A549 (cell line): Measurements from ENCODE around the gene ADGRA3. TPM values are rescaled to one million over a fixed set of nuclear protein-coding genes. Genes with fewer than 3 reads are reported as not detected.

Experiments
- ATAC-seq, 2 experiments: fragments of 200-7000 bp in 1 of 2; fragments of >200 bp in 1 of 2; cut with Nextera tagmentation in 1 of 2; cut with Tn5 transposase in 1 of 2; 3 replicates each; pipeline versions ENCODE4 v1.8.0 to v1.9.1; 2018 to 2020; ENCODE audit warnings: mild to moderate bottlenecking in 1 of 2, moderate library complexity in 1 of 2
- CTCF ChIA-PET: fragments of 300-600 bp; sonication (Branson Sonifier 250); formaldehyde crosslinking; extraction: SDS; loops from one replicate; lab custom pipeline; 2021; ENCODE audit warnings: antibody characterized with exemption, inconsistent platforms; lab: Yijun Ruan, JAX
- POLR2A ChIA-PET: fragments of 350-600 bp; formaldehyde crosslinking; extraction: SDS; loops from one replicate; lab custom pipeline; 2021; ENCODE audit warnings: antibody characterized with exemption, inconsistent platforms; lab: Yijun Ruan, JAX
- DNase-seq, 2 experiments: peaks; one replicate each; pipeline versions ENCODE4 v3.0.0 to v3.0.0-alpha.2; 2011 to 2016; ENCODE audit warnings: low read depth in 1 of 2, low spot score in 1 of 2
- FAIRE-seq: peaks from 2 replicates; lab custom pipeline; 2011; peaks lifted over from hg19 to GRCh38; lab: Jason Lieb, UNC
- H3K27ac ChIP-seq, 2 experiments: fragments of >200 bp; sonication (Bioruptor Twin); formaldehyde crosslinking; 3 replicates each; pipeline ENCODE4 v1.5.1; 2016 to 2017
- H3K4me1 ChIP-seq: fragments of >200 bp; sonication (Bioruptor Twin); formaldehyde crosslinking; 3 replicates; pipeline ENCODE4 v1.6.1; 2016
- H3K4me2 ChIP-seq: fragments of >200 bp; sonication (Bioruptor Twin); formaldehyde crosslinking; 3 replicates; pipeline ENCODE4 v1.6.1; 2016
- H3K4me3 ChIP-seq: fragments of >200 bp; sonication (Bioruptor Twin); formaldehyde crosslinking; 3 replicates; pipeline ENCODE4 v1.5.1; 2016
- H3K9me3 ChIP-seq: fragments of >200 bp; sonication (Bioruptor Twin); formaldehyde crosslinking; 3 replicates; pipeline ENCODE4 v1.6.1; 2016
- ATOH8 ChIP-seq: fragments of 250-450 bp; sonication (Bioruptor Pico); IDR thresholded peaks from 2 replicates; pipeline ENCODE4 v1.5.0; 2020; ENCODE audit warnings: low read depth, mild to moderate bottlenecking, moderate library complexity
- BHLHE40 ChIP-seq: IDR thresholded peaks from 2 replicates; pipeline ENCODE4 v1.6.1; 2012; ENCODE audit warnings: low read depth, low read length, inconsistent platforms
- ESRRA ChIP-seq: fragments of 150-350 bp; IDR thresholded peaks from 2 replicates; pipeline ENCODE4 v1.6.1; 2014; ENCODE audit warnings: mild to moderate bottlenecking, low read length, borderline replicate concordance
- FOSL2 ChIP-seq, 2 experiments: fragments of 450-650 bp in 1 of 2; fragments of >200 bp in 1 of 2; sonication (Bioruptor Twin) in 1 of 2; formaldehyde crosslinking; IDR thresholded peaks; 2 replicates each; pipeline versions ENCODE4 v1.5.0 to v1.6.1; 2016 to 2020; ENCODE audit warnings: mild to moderate bottlenecking in 1 of 2, moderate library complexity in 1 of 2
- HDAC2 ChIP-seq: fragments of 200-600 bp; sonication (generic); IDR thresholded peaks from 2 replicates; pipeline ENCODE4 v1.6.1; 2016
- HMGXB4 ChIP-seq: fragments of 250-450 bp; sonication (Bioruptor Pico); IDR thresholded peaks from 2 replicates; pipeline ENCODE4 v1.5.0; 2021; ENCODE audit warnings: mild to moderate bottlenecking, moderate library complexity, borderline replicate concordance
- HOXB13 ChIP-seq: fragments of 250-450 bp; sonication (Bioruptor Pico); IDR thresholded peaks from 2 replicates; pipeline ENCODE4 v1.5.0; 2020; ENCODE audit warnings: low read depth, mild to moderate bottlenecking, moderate library complexity
- KDM5A ChIP-seq: fragments of 200-600 bp; sonication (generic); IDR thresholded peaks from 2 replicates; pipeline ENCODE4 v1.6.1; 2016; ENCODE audit warnings: antibody characterized with exemption, mild to moderate bottlenecking
- MAFK ChIP-seq: fragments of 450-650 bp; IDR thresholded peaks from 2 replicates; pipeline ENCODE4 v1.6.1; 2014; ENCODE audit not compliant: partially characterized antibody
- MAZ ChIP-seq: fragments of 150-350 bp; IDR thresholded peaks from 2 replicates; pipeline ENCODE4 v1.6.1; 2014; ENCODE audit warnings: antibody characterized with exemption, low read depth, low read length, borderline replicate concordance
- NFE2L2 ChIP-seq: fragments of 150-350 bp; conservative IDR thresholded peaks from 2 replicates; pipeline ENCODE4 v1.6.1; 2014; ENCODE audit warnings: low read length
- NR3C1 ChIP-seq: fragments of >200 bp; sonication (Bioruptor Twin); formaldehyde crosslinking; IDR thresholded peaks from 3 replicates; pipeline ENCODE4 v1.6.1; 2017
- POLR2AphosphoS2 ChIP-seq: conservative IDR thresholded peaks from 2 replicates; pipeline ENCODE4 v1.6.1; 2012; ENCODE audit warnings: low read length, improper control_type of control experiment, inconsistent platforms
- RARB ChIP-seq: fragments of 250-450 bp; sonication (Bioruptor Pico); IDR thresholded peaks from 2 replicates; pipeline ENCODE4 v1.8.0; 2021; ENCODE audit warnings: mild to moderate bottlenecking, moderate library complexity
- RCOR1 ChIP-seq: fragments of 150-350 bp; IDR thresholded peaks from 2 replicates; pipeline ENCODE4 v1.6.1; 2014; ENCODE audit warnings: antibody characterized with exemption, low read length, low read depth
- RFX5 ChIP-seq: fragments of 450-650 bp; IDR thresholded peaks from 2 replicates; pipeline ENCODE4 v1.7.1; 2014; ENCODE audit warnings: antibody characterized with exemption, mild to moderate bottlenecking, moderate library complexity
- RNF2 ChIP-seq: fragments of 200-600 bp; sonication (generic); IDR thresholded peaks from 2 replicates; pipeline ENCODE4 v1.6.1; 2016; ENCODE audit warnings: low read depth, mild to moderate bottlenecking, antibody characterized with exemption, moderate library complexity, borderline replicate concordance
- ZFP36 ChIP-seq: fragments of 450-650 bp; IDR thresholded peaks from 2 replicates; pipeline ENCODE4 v1.6.1; 2014; ENCODE audit warnings: borderline replicate concordance; ENCODE audit not compliant: partially characterized antibody
- WGBS: methylation state at CpG from one replicate; pipeline ENCODE4 v1.1.6; 2017; ENCODE audit errors: missing lambda C conversion rate; 5-methylcytosine and 5-hydroxymethylcytosine counted together
- polyA plus RNA-seq, 4 experiments: library from polyadenylated mRNA; depleted of rRNA in 3 of 4; stranded (reverse); fragments of >200 nt; fragmentation: RNase III in 1 of 4; extraction: RNeasy Plus Mini Kit Qiagen cat#74134 plus additional on column Dnase treatment in 1 of 4; gene quantifications; 2 replicates in 3 of 4; 3 replicates in 1 of 4; pipeline ENCODE4 v1.2.3, GENCODE V29; 2011 to 2017
- TF ChIP-seq, protein P1 (sequence below): fragments of >200 bp; sonication (Bioruptor Twin); formaldehyde crosslinking; IDR thresholded peaks from 3 replicates; pipeline ENCODE4 v1.5.1; 2016
- TF ChIP-seq, protein P2 (sequence below): fragments of >200 bp; sonication (Bioruptor Twin); formaldehyde crosslinking; IDR thresholded peaks from 3 replicates; pipeline ENCODE4 v1.6.1; 2016
- TF ChIP-seq, protein P3 (sequence below): fragments of 200-600 bp; sonication (generic); IDR thresholded peaks from 2 replicates; pipeline ENCODE4 v1.6.1; 2016; ENCODE audit warnings: antibody characterized with exemption, mild to moderate bottlenecking, moderate library complexity

ADGRA3 gene
- polyA plus RNA-seq, 2 of the 4 experiments (the other 2 are of a cell fraction): 18.2 to 20.0 TPM

DNA sequence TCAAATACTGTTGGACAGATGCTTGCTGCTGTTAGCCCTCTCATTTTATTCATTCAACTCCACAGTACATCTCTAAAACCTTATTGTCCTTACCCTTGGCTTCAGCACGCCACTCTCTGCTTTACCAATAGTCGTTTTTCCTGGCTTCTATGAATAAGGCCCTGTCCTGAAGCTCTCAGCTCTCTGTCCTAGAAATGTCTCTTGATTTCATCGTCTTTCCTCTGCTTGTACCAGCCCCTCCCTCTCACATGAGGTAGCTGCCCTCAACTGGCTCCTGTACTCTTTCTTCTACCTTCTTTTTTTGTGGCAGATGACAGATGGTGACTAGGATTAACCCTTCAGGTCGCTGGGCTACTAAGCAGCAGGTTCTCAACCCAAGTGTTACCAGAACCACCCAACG, 11.4 kb downstream of the ADGRA3 start:
- ChIA-PET CTCF (no interaction called here), POLR2A (no interaction called here)
- H3K9me3 ChIP-seq: no peaks in the 10 kb centered on the region
- H3K4me3 ChIP-seq: no peak overlapping the region
- no peak overlapping the region for H3K27ac ChIP-seq
- FAIRE-seq: no peak
- peaks cover 23% of the 10 kb centered on the region; the same call in 2 of the 3 replicates for H3K4me1 ChIP-seq
- no peak overlapping the region for H3K4me2 ChIP-seq
- TF ChIP-seq, protein P1, sequence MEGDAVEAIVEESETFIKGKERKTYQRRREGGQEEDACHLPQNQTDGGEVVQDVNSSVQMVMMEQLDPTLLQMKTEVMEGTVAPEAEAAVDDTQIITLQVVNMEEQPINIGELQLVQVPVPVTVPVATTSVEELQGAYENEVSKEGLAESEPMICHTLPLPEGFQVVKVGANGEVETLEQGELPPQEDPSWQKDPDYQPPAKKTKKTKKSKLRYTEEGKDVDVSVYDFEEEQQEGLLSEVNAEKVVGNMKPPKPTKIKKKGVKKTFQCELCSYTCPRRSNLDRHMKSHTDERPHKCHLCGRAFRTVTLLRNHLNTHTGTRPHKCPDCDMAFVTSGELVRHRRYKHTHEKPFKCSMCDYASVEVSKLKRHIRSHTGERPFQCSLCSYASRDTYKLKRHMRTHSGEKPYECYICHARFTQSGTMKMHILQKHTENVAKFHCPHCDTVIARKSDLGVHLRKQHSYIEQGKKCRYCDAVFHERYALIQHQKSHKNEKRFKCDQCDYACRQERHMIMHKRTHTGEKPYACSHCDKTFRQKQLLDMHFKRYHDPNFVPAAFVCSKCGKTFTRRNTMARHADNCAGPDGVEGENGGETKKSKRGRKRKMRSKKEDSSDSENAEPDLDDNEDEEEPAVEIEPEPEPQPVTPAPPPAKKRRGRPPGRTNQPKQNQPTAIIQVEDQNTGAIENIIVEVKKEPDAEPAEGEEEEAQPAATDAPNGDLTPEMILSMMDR: no peak
- TF ChIP-seq NFE2L2: no peak
- no peak for TF ChIP-seq BHLHE40
- no peak for TF ChIP-seq MAFK
- no peak for TF ChIP-seq HDAC2
- TF ChIP-seq POLR2AphosphoS2: no peak
- no peak for ATAC-seq
- no peak for DNase-seq
- WGBS: 86% methylated on average over 5 of the region's 5 CpGs

DNA sequence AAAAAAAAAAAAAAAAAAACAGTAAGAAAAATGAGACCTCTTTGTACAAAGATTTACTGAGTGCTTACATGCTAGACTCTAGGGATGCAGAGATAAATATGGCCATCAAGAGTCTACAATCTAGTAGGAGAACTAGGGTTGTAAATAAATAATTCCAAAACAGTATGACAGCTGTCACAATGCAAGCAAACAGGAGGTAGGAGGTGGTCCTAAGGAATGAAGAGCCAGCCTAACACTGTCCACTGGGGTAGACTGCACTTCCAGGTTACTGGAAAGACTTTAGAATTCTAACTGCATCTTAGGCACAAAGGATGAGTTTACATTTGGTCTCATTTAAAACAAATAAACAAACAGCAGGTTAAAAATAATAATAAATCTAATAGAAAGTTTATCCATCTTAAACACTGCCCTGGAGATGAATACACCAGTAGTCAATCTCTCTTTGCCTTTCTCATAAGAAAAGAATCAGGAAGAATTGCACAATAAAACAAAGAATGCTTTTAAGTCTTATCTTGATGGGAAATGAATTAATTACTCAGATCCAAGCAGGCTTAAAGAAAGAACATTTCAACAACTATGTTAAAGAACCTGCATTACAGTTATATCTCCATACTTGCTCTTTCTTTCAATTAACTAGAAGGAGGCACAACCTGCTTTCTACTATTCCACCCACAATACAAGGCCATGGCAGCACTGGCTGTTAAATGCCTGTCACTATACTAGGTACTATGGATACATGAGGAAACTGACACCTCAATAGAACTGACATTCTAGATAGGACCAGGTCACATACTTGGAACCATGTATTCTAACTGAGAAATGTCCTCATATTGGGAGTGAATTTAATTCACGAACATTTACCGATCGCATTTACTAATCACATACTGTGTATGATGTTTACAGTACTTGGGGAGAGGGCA, 12.7 kb downstream of the ADGRA3 start:
- Histone ChIP-seq H3K4me2 (peak overlapping the region; percentile 26; the same call in 1 of the 3 replicates), H3K4me3 (no peak overlapping the region), H3K9me3 (no peaks in the 10 kb centered on the region), H3K4me1 (peaks cover 23% of the 10 kb centered on the region; the same call in 2 of the 3 replicates), H3K27ac (no peak overlapping the region)
- CTCF ChIA-PET: no interaction called here
- no peak for ATAC-seq
- FAIRE-seq: no peak
- no peak for TF ChIP-seq ZFP36
- WGBS: 89% methylated on average over 3 of the region's 3 CpGs
- POLR2A ChIA-PET: interaction anchor here (1.1 kb wide), 1 partner anchor 12 kb away, joined by 3 read pairs; no protein-coding TSS in a partner anchor
- DNase-seq: no peak

- no peak for DNase-seq
- ATAC-seq: no peak
- no peak overlapping the region for H3K4me3 ChIP-seq
- no peaks in the 10 kb centered on the region for H3K9me3 ChIP-seq
- WGBS: 31% methylated on average over 3 of the region's 3 CpGs
- no peak overlapping the region for H3K27ac ChIP-seq
- ChIA-PET CTCF (interaction anchor here (1.2 kb wide), 2 partner anchors 66 to 91 kb away, joined by 3 to 4 read pairs; no protein-coding TSS in a partner anchor), POLR2A (interaction anchor here (1.1 kb wide), 1 partner anchor 13 kb away, joined by 3 read pairs; no protein-coding TSS in a partner anchor)
- FAIRE-seq: no peak
- H3K4me1 ChIP-seq: peaks cover 20% of the 10 kb centered on the region; the same call in 2 of the 3 replicates
- H3K4me2 ChIP-seq: no peak overlapping the region; the same call in 2 of the 3 replicates
- TF ChIP-seq MAZ: no peak
- no peak for TF ChIP-seq ATOH8
- no peak for TF ChIP-seq BHLHE40
- TF ChIP-seq RCOR1: no peak
- no peak for TF ChIP-seq HOXB13
- TF ChIP-seq ESRRA: no peak
- TF ChIP-seq, protein P2, sequence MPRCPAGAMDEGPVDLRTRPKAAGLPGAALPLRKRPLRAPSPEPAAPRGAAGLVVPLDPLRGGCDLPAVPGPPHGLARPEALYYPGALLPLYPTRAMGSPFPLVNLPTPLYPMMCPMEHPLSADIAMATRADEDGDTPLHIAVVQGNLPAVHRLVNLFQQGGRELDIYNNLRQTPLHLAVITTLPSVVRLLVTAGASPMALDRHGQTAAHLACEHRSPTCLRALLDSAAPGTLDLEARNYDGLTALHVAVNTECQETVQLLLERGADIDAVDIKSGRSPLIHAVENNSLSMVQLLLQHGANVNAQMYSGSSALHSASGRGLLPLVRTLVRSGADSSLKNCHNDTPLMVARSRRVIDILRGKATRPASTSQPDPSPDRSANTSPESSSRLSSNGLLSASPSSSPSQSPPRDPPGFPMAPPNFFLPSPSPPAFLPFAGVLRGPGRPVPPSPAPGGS: no peak
- TF ChIP-seq HMGXB4 (CRISPR knock-in tag): no peak
- no peak for TF ChIP-seq RFX5
- TF ChIP-seq RNF2: no peak
- no peak for TF ChIP-seq HDAC2
- TF ChIP-seq FOSL2 (IDR thresholded peaks at IDR 0.05): no peak
- TF ChIP-seq FOSL2 (CRISPR knock-in tag; IDR thresholded peaks at IDR 0.05): no peak
- TF ChIP-seq, protein P3, sequence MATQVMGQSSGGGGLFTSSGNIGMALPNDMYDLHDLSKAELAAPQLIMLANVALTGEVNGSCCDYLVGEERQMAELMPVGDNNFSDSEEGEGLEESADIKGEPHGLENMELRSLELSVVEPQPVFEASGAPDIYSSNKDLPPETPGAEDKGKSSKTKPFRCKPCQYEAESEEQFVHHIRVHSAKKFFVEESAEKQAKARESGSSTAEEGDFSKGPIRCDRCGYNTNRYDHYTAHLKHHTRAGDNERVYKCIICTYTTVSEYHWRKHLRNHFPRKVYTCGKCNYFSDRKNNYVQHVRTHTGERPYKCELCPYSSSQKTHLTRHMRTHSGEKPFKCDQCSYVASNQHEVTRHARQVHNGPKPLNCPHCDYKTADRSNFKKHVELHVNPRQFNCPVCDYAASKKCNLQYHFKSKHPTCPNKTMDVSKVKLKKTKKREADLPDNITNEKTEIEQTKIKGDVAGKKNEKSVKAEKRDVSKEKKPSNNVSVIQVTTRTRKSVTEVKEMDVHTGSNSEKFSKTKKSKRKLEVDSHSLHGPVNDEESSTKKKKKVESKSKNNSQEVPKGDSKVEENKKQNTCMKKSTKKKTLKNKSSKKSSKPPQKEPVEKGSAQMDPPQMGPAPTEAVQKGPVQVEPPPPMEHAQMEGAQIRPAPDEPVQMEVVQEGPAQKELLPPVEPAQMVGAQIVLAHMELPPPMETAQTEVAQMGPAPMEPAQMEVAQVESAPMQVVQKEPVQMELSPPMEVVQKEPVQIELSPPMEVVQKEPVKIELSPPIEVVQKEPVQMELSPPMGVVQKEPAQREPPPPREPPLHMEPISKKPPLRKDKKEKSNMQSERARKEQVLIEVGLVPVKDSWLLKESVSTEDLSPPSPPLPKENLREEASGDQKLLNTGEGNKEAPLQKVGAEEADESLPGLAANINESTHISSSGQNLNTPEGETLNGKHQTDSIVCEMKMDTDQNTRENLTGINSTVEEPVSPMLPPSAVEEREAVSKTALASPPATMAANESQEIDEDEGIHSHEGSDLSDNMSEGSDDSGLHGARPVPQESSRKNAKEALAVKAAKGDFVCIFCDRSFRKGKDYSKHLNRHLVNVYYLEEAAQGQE: no peak
- TF ChIP-seq KDM5A: no peak
- no peak for TF ChIP-seq POLR2AphosphoS2
- no peak for TF ChIP-seq RARB (CRISPR knock-in tag)
- TF ChIP-seq NR3C1: no peak
Measured at GRCh38 chr4:22501715-22502095, 14.2 kb downstream of the ADGRA3 start.
